HCT116 (cell line): ENCODE data around the gene CDK14. TPM values are rescaled to one million over a fixed set of nuclear protein-coding genes. Genes with fewer than 3 reads are reported as not detected.

Experiments
- ATAC-seq: fragments of 200-7000 bp; cut with Tn5 transposase; 2 replicates; pipeline ENCODE4 v1.9.1; 2020; ENCODE audit warnings: mild to moderate bottlenecking, moderate library complexity
- BruUV-seq: library from RNA; stranded (reverse); fragments of 400-500 nt; replicated peaks from 2 replicates; lab custom pipeline; 2021; lab: Mats Ljungman, UMichigan
- CTCF ChIA-PET: fragments of 300-600 bp; sonication (Branson Sonifier 250); formaldehyde crosslinking; loops from one replicate; lab custom pipeline; 2021; ENCODE audit warnings: antibody characterized with exemption; lab: Charles Lee
- POLR2A ChIA-PET: fragments of 300-600, 350-600 bp; sonication (Branson Sonifier 250); formaldehyde crosslinking; loops from one replicate; lab custom pipeline; 2021; ENCODE audit warnings: antibody characterized with exemption; lab: Charles Lee
- RAD21 ChIA-PET, 2 experiments: fragments of 300-600 bp; sonication (Branson Sonifier 250); formaldehyde crosslinking; loops; one replicate each; lab custom pipeline; 2023; ENCODE audit warnings: low total read pairs in 2 of 2; ENCODE audit not compliant: uncharacterized antibody in 2 of 2, unreplicated experiment in 2 of 2, low non-redundant PET in 1 of 2; lab: Charles Lee
- DNase-seq: peaks from one replicate; pipeline ENCODE4 v3.0.0-alpha.2; 2010; ENCODE audit warnings: low read depth, low spot score
- H2AFZ ChIP-seq: fragments of 200-600 bp; shearing (Covaris generic), sonication (generic); 2 replicates; pipeline ENCODE4 v1.6.1; 2017; ENCODE audit warnings: low read depth, mixed run types, mixed read lengths, antibody characterized with exemption, low read length; ENCODE audit not compliant: poor library complexity, severe bottlenecking
- H3K27ac ChIP-seq: 2 replicates; pipeline ENCODE4 v1.5.1; 2012; ENCODE audit warnings: low read depth, low read length
- H3K27me3 ChIP-seq: fragments of 200-600 bp; sonication (generic); 2 replicates; pipeline ENCODE4 v1.6.1; 2016; ENCODE audit warnings: mixed run types, low read length, mixed read lengths; ENCODE audit not compliant: insufficient read depth
- H3K36me3 ChIP-seq, 2 experiments: fragments of 200-500 bp in 1 of 2; fragments of 200-600 bp in 1 of 2; sonication (Bioruptor generic) in 1 of 2; sonication (generic) in 1 of 2; 2 replicates each; pipeline versions ENCODE4 v1.5.1 to v1.6.1; 2014 to 2016; ENCODE audit warnings: low read length in 2 of 2, inconsistent platforms in 1 of 2, mixed read lengths in 1 of 2, mixed run types in 1 of 2; ENCODE audit not compliant: insufficient read depth in 2 of 2, control insufficient read depth in 1 of 2
- H3K4me1 ChIP-seq, 2 experiments: fragments of 200-600 bp in 1 of 2; sonication (generic) in 1 of 2; 2 replicates each; pipeline versions ENCODE4 v1.5.1 to v1.6.1; 2012 to 2017; ENCODE audit warnings: low read length in 2 of 2, inconsistent platforms in 1 of 2, mild to moderate bottlenecking in 1 of 2, mixed read lengths in 1 of 2, mixed run types in 1 of 2, moderate library complexity in 1 of 2; ENCODE audit not compliant: insufficient read depth in 2 of 2, control insufficient read depth in 1 of 2
- H3K4me2 ChIP-seq: fragments of 200-600 bp; sonication (generic); 2 replicates; pipeline ENCODE4 v1.6.1; 2017; ENCODE audit warnings: mixed run types, low read length, mixed read lengths
- H3K4me3 ChIP-seq, 2 experiments: fragments of 200-600 bp in 1 of 2; sonication (generic) in 1 of 2; replicated peaks in 1 of 2; 2 replicates each; pipeline ENCODE4 v1.5.1; 2011 to 2016; ENCODE audit warnings: low read length in 2 of 2, control low read depth in 1 of 2, low read depth in 1 of 2, mild to moderate bottlenecking in 1 of 2, mixed read lengths in 1 of 2, mixed run types in 1 of 2
- H3K79me2 ChIP-seq: fragments of 200-600 bp; sonication (generic); 2 replicates; pipeline ENCODE4 v1.6.1; 2017; ENCODE audit warnings: mild to moderate bottlenecking, mixed run types, low read length, moderate library complexity, mixed read lengths; ENCODE audit not compliant: insufficient read depth
- H3K9ac ChIP-seq: fragments of 200-600 bp; sonication (generic); 2 replicates; pipeline ENCODE4 v1.6.1; 2016; ENCODE audit warnings: low read length, mixed read lengths
- H3K9me2 ChIP-seq: fragments of 200-600 bp; sonication (generic), shearing (Covaris generic); 2 replicates; pipeline ENCODE4 v1.6.1; 2017; ENCODE audit warnings: mixed run types, mild to moderate bottlenecking, moderate library complexity; ENCODE audit not compliant: insufficient read depth
- H3K9me3 ChIP-seq, 2 experiments: fragments of 200-500 bp in 1 of 2; fragments of 200-600 bp in 1 of 2; sonication (Bioruptor generic) in 1 of 2; sonication (generic) in 1 of 2; 2 replicates each; pipeline ENCODE4 v1.6.1; 2014 to 2017; ENCODE audit warnings: low read length in 2 of 2, mixed read lengths in 2 of 2, inconsistent platforms in 1 of 2, low read depth in 1 of 2, mild to moderate bottlenecking in 1 of 2, mixed run types in 1 of 2, moderate library complexity in 1 of 2; ENCODE audit not compliant: control insufficient read depth in 1 of 2, insufficient read depth in 1 of 2
- H4K20me1 ChIP-seq: fragments of 200-600 bp; sonication (generic), shearing (Covaris generic); 2 replicates; pipeline ENCODE4 v1.6.1; 2017; ENCODE audit warnings: mixed run types, mild to moderate bottlenecking, moderate library complexity; ENCODE audit not compliant: insufficient read depth
- ELF1 ChIP-seq: IDR thresholded peaks from 2 replicates; pipeline ENCODE4 v1.6.1; 2012; ENCODE audit warnings: low read depth, borderline replicate concordance
- EZH2 ChIP-seq: fragments of 200-600 bp; sonication (generic); IDR thresholded peaks from 2 replicates; pipeline ENCODE4 v1.6.1; 2017; ENCODE audit warnings: antibody characterized with exemption, mixed run types
- POLR2A ChIP-seq: IDR thresholded peaks from 2 replicates; pipeline ENCODE4 v1.7.0; 2011; ENCODE audit warnings: borderline replicate concordance; ENCODE audit not compliant: insufficient read depth, insufficient read length; ENCODE audit errors: extremely low read depth
- RAD21 ChIP-seq: IDR thresholded peaks from 2 replicates; pipeline ENCODE4 v1.6.1; 2012; ENCODE audit warnings: low read depth, mild to moderate bottlenecking
- SRF ChIP-seq: IDR thresholded peaks from 2 replicates; pipeline ENCODE4 v1.6.1; 2012; ENCODE audit warnings: low read depth
- intact Hi-C: fragments of 100-400 bp; cut with micrococcal nuclease; formaldehyde crosslinking; loops from 2 replicates; pipeline ENCODE4 v1.10.0; 2022
- total RNA-seq: library from RNA; stranded (reverse); gene quantifications from one replicate; pipeline ENCODE4 v1.2.1, GENCODE V29; 2021; ENCODE audit not compliant: unreplicated experiment
- TF ChIP-seq, protein P1 (sequence below): IDR thresholded peaks from 2 replicates; pipeline ENCODE4 v1.6.1; 2011; ENCODE audit warnings: mild to moderate bottlenecking, low read length, moderate library complexity; ENCODE audit not compliant: insufficient replicate concordance; ENCODE audit errors: extremely low read depth
- TF ChIP-seq, protein P2 (sequence below): IDR thresholded peaks from 2 replicates; pipeline ENCODE4 v1.6.1; 2012
- TF ChIP-seq, protein P3 (sequence below): IDR thresholded peaks from 2 replicates; pipeline ENCODE4 v1.6.1; 2012; ENCODE audit warnings: low read depth

CDK14 gene
- total RNA-seq, 1 experiment from 2014 or later = 10.2 TPM

DNA sequence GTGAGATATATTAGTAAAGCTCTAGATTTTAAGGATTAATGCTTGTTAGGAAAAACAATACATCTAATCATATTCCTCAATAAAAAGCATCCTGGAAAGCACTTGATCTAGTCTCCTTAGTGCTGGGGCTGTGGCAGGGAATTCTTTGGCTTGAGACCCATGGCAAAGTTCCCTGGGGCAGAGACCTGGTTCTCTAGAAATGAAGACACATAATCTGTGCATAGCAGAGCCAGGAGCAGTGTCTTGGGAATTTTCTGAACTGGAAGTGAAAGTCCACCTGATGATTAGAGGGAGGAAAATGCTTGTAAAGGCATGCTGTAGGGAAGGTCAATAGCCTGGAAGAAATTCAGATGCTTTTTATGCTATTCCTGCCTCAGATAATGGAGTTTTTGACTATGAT is 247.4 kb downstream of the CDK14 start:
- no peaks in the 10 kb centered on the region for H3K9me3 ChIP-seq
- H3K9me2 ChIP-seq = no peaks in the 10 kb centered on the region
- H2AFZ ChIP-seq = no peak overlapping the region
- no peaks in the 10 kb centered on the region for H4K20me1 ChIP-seq
- no peak overlapping the region for H3K9ac ChIP-seq
- H3K27me3 ChIP-seq = no peaks in the 10 kb centered on the region
- no peak overlapping the region for H3K4me3 ChIP-seq
- ChIA-PET POLR2A (no interaction called here), CTCF (no interaction called here), RAD21 (no interaction called here)
- H3K79me2 ChIP-seq = no peaks in the 10 kb centered on the region
- DNase-seq = no peak
- no peaks in the 10 kb centered on the region for H3K4me1 ChIP-seq
- BruUV-seq = no TSS peak
- TF ChIP-seq EZH2 (no peak), RAD21 (no peak), SRF (no peak), ELF1 (no peak), POLR2A (no peak)
- TF ChIP-seq, protein P1, sequence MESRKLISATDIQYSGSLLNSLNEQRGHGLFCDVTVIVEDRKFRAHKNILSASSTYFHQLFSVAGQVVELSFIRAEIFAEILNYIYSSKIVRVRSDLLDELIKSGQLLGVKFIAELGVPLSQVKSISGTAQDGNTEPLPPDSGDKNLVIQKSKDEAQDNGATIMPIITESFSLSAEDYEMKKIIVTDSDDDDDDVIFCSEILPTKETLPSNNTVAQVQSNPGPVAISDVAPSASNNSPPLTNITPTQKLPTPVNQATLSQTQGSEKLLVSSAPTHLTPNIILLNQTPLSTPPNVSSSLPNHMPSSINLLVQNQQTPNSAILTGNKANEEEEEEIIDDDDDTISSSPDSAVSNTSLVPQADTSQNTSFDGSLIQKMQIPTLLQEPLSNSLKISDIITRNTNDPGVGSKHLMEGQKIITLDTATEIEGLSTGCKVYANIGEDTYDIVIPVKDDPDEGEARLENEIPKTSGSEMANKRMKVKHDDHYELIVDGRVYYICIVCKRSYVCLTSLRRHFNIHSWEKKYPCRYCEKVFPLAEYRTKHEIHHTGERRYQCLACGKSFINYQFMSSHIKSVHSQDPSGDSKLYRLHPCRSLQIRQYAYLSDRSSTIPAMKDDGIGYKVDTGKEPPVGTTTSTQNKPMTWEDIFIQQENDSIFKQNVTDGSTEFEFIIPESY = no peak
- TF ChIP-seq, protein P2, sequence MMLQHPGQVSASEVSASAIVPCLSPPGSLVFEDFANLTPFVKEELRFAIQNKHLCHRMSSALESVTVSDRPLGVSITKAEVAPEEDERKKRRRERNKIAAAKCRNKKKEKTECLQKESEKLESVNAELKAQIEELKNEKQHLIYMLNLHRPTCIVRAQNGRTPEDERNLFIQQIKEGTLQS = no peak
- TF ChIP-seq, protein P3, sequence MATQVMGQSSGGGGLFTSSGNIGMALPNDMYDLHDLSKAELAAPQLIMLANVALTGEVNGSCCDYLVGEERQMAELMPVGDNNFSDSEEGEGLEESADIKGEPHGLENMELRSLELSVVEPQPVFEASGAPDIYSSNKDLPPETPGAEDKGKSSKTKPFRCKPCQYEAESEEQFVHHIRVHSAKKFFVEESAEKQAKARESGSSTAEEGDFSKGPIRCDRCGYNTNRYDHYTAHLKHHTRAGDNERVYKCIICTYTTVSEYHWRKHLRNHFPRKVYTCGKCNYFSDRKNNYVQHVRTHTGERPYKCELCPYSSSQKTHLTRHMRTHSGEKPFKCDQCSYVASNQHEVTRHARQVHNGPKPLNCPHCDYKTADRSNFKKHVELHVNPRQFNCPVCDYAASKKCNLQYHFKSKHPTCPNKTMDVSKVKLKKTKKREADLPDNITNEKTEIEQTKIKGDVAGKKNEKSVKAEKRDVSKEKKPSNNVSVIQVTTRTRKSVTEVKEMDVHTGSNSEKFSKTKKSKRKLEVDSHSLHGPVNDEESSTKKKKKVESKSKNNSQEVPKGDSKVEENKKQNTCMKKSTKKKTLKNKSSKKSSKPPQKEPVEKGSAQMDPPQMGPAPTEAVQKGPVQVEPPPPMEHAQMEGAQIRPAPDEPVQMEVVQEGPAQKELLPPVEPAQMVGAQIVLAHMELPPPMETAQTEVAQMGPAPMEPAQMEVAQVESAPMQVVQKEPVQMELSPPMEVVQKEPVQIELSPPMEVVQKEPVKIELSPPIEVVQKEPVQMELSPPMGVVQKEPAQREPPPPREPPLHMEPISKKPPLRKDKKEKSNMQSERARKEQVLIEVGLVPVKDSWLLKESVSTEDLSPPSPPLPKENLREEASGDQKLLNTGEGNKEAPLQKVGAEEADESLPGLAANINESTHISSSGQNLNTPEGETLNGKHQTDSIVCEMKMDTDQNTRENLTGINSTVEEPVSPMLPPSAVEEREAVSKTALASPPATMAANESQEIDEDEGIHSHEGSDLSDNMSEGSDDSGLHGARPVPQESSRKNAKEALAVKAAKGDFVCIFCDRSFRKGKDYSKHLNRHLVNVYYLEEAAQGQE = no peak
- TF ChIP-seq, all 23 proteins: peak for 0
- intact Hi-C loops = no loop called here
- Histone ChIP-seq H3K36me3 (no peaks in the 10 kb centered on the region), H3K27ac (no peak overlapping the region), H3K4me2 (no peak overlapping the region)
- ATAC-seq = no peak
